T-cell (primary cell): ENCODE measurements around the gene SMIM7. TPM values are rescaled to one million over a fixed set of nuclear protein-coding genes. Genes with fewer than 3 reads are reported as not detected.
A peak's percentile ranks its signal among the peaks of the same experiment; 100 is the strongest.

Source experiments
- ATAC-seq, 4 experiments: fragments of 200-7000 bp in 3 of 4; fragments of 150-1000 bp in 1 of 4; cut with Tn5 transposase; replicated peaks in 1 of 4; 1 replicate in 3 of 4; 2 replicates in 1 of 4; pipeline ENCODE4 v1.10.0; 2021; ENCODE audit warnings: moderate library complexity in 3 of 4, mild to moderate bottlenecking in 2 of 4, moderate number of reproducible peaks in 1 of 4
- CTCF ChIA-PET, 2 donors: fragments of 300-600 bp; sonication (Branson Sonifier 250); formaldehyde crosslinking; loops; one replicate each; lab custom pipeline; 2022; ENCODE audit warnings: antibody characterized with exemption in 2 of 2; lab: Charles Lee
- POLR2A ChIA-PET, 2 donors: fragments of 300-600 bp; sonication (Branson Sonifier 250); formaldehyde crosslinking; loops; one replicate each; lab custom pipeline; 2022; ENCODE audit warnings: antibody characterized with exemption in 2 of 2; lab: Charles Lee
- DNase-seq, 35 experiments: peaks; one replicate each; pipeline versions ENCODE4 v3.0.0 to v3.0.0-alpha.2; 2013 to 2023
- H3K27ac ChIP-seq: one replicate; pipeline ENCODE4 v1.5.1; 2013; ENCODE audit warnings: low read length
- H3K27me3 ChIP-seq, 2 experiments: replicated peaks in 1 of 2; 1 replicate in 1 of 2; 2 replicates in 1 of 2; pipeline versions ENCODE4 v1.6.1 to v1.7.0; 2013; ENCODE audit warnings: low read length in 1 of 2, mixed read lengths in 1 of 2; ENCODE audit not compliant: control insufficient read depth in 2 of 2, insufficient read depth in 2 of 2; ENCODE audit errors: extremely low read depth in 1 of 2
- H3K36me3 ChIP-seq, 2 donors: 1 replicate in 1 of 2; 2 replicates in 1 of 2; pipeline versions ENCODE4 v1.6.1 to v1.7.0; 2013; ENCODE audit warnings: low read length in 1 of 2; ENCODE audit not compliant: control insufficient read depth in 2 of 2, insufficient read depth in 1 of 2; ENCODE audit errors: extremely low read depth in 1 of 2
- H3K4me1 ChIP-seq, 2 experiments: 1 replicate in 1 of 2; 2 replicates in 1 of 2; pipeline versions ENCODE4 v1.6.1 to v1.7.0; 2013; ENCODE audit warnings: low read length in 2 of 2, mixed read lengths in 1 of 2; ENCODE audit not compliant: insufficient read depth in 2 of 2, control insufficient read depth in 1 of 2; ENCODE audit errors: extremely low read depth in 1 of 2
- H3K4me3 ChIP-seq, 2 donors: 1 replicate in 1 of 2; 2 replicates in 1 of 2; pipeline versions ENCODE4 v1.5.1 to v1.7.0; 2013; ENCODE audit warnings: mild to moderate bottlenecking in 2 of 2, low read length in 1 of 2, moderate library complexity in 1 of 2; ENCODE audit not compliant: control insufficient read depth in 1 of 2; ENCODE audit errors: extremely low read depth in 1 of 2
- H3K9me3 ChIP-seq: 2 replicates; pipeline ENCODE4 v1.7.0; 2013
- H3K27ac Mint-ChIP-seq, 2 donors: one replicate each; pipeline ENCODE4 v1.8.0; 2020 to 2021; ENCODE audit warnings: mild to moderate bottlenecking in 2 of 2, mixed read lengths in 2 of 2
- H3K27me3 Mint-ChIP-seq, 2 donors: one replicate each; pipeline ENCODE4 v1.8.0; 2021 to 2022; ENCODE audit warnings: mixed read lengths in 2 of 2
- H3K36me3 Mint-ChIP-seq: one replicate; pipeline ENCODE4 v1.8.0; 2021; ENCODE audit warnings: mixed read lengths
- H3K4me1 Mint-ChIP-seq, 3 donors: one replicate each; pipeline ENCODE4 v1.8.0; 2020 to 2022; ENCODE audit warnings: mixed read lengths in 3 of 3, mild to moderate bottlenecking in 1 of 3
- H3K4me3 Mint-ChIP-seq, 3 donors: one replicate each; pipeline ENCODE4 v1.8.0; 2020 to 2022; ENCODE audit warnings: mild to moderate bottlenecking in 3 of 3, mixed read lengths in 3 of 3, moderate library complexity in 3 of 3
- H3K9me3 Mint-ChIP-seq, 3 donors: one replicate each; pipeline ENCODE4 v1.8.0; 2020 to 2022; ENCODE audit warnings: mixed read lengths in 3 of 3
- WGBS: methylation state at CpG from one replicate; pipeline ENCODE4 v1.1.5; 2013; ENCODE audit warnings: missing lambda C conversion rate; ENCODE audit not compliant: insufficient coverage; 5-methylcytosine and 5-hydroxymethylcytosine counted together
- total RNA-seq, 35 experiments: library from RNA in 6 of 35; stranded (reverse) in 6 of 35; fragments of 120-200 nt in 1 of 35; gene quantifications; one replicate each; pipeline versions ENCODE4 v1.2.1 to v1.2.4 and lab custom pipeline; 2013 to 2026

The SMIM7 gene
- total RNA-seq, 5 donors from 2014 or later (not counting 1 experiment from before 2014, with no cell fraction given) = 56.7 to 77.6 (median 73.1) TPM

DNA sequence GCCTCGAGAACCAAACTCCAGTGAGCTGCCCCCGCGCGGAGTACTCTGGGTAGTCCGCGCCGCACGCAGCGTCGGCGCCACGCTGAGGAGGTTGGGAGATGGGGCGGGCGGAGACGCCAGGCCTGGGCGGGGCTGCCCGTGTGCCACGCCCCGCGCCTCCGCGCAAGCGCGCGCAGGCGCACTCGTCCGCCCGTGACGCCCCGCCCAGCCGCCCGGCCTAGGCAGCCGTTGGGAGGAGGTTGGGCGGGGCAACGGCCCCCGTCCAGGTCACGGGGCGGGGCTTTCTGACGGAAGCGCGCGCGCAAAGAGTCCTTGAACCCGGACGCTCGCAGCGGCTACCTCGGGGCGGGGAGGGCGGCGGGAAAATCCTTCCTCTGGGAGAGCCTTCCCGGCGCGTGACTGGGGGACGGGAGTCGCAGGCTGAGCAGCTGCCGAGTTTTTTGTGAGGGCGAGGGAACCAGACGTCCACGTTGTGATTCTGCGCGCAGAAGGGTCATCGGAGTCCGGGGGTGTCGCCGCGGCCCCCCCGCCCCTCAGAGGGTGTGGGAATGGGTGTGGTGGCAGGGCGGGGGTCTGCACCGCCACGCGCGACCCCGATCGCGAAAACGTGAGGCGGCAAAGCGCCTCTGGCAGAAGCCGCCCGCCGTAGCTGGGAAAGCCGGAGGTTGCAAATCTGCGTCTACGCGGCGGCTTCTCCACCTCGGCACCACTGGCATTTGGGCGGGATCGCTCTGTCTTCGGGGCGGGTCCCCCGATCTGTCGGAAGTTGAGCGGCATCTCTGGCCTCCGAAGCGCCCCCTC is 31.6 kb downstream of the SMIM7 start, which contains the start of gene MED26:
Gene MED26, minus strand, starts transcription at position 22 of the 801 bp plus-strand sequence. CDS start 261 bp downstream, outside the sequence.
- no peaks in the 10 kb centered on the region for H3K27me3 ChIP-seq
- DNase-seq = peak; percentile 87 to 98 (median 93)
- no peaks in the 10 kb centered on the region for H3K9me3 ChIP-seq
- H3K9me3 Mint-ChIP-seq = no peaks in the 10 kb centered on the region
- POLR2A ChIA-PET = interaction anchor here (0.5 to 2.8 kb wide), 5 partner anchors 37 to 133 kb away, joined by 3 to 13 read pairs (median 4); no protein-coding TSS in a partner anchor
- ATAC-seq = peak; percentile 90 to 94 (median 92)
- H3K27ac ChIP-seq = peak within 1 kb of the TSS; percentile 89
- peaks cover 11% of the 10 kb centered on the region for H3K36me3 Mint-ChIP-seq
- H3K4me1 ChIP-seq = peaks cover 15 to 38% of the 10 kb centered on the region in 2 experiments
- no peaks in the 10 kb centered on the region for H3K27me3 Mint-ChIP-seq
- H3K4me3 ChIP-seq = peak within 1 kb of the TSS; percentile 91 to 95
- WGBS = 0% methylated on average over 78 of the region's 98 CpGs
- peaks cover 44 to 51% (median 46%) of the 10 kb centered on the region in 3 donors for H3K4me1 Mint-ChIP-seq
- CTCF ChIA-PET = interaction anchor here in 1 of 2 donors (0.5 to 1.3 kb wide), 3 partner anchors 62 to 570 kb away, joined by 3 to 9 read pairs (median 5); no protein-coding TSS in a partner anchor
- H3K36me3 ChIP-seq = peaks cover 14 to 34% of the 10 kb centered on the region in 2 donors
- peak within 1 kb of the TSS; percentile 98 for H3K27ac Mint-ChIP-seq
- H3K4me3 Mint-ChIP-seq = peak within 1 kb of the TSS; percentile 97 to 99 (median 98)

DNA sequence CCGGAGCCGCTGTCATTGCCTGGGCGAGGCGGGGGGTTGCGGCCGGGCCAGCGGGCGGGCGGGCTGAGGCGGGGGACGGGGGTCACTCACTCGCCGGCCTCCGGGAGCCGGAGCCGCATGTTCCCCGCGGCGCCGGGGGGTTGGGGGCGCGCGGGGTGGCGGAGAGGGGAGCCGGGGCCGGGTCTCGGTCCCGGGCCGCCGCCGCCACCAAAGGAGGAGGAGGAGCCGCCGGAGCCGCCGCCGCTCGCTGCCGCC is 32.1 kb downstream of the SMIM7 start:
- peak in 1 of 35 experiments; percentile 3 for DNase-seq
- 0% methylated on average over 36 of the region's 38 CpGs for WGBS
- H3K36me3 ChIP-seq = peaks cover 11 to 34% of the 10 kb centered on the region in 2 donors
- H3K4me3 ChIP-seq = peak overlapping the region; percentile 67 to 91
- no peak overlapping the region for H3K27ac ChIP-seq
- ChIA-PET POLR2A (interaction anchor here (0.5 to 2.8 kb wide), 4 partner anchors 37 to 44 kb away, joined by 3 to 13 read pairs (median 7); no protein-coding TSS in a partner anchor), CTCF (interaction anchor here (0.6 kb wide), 2 partner anchors 261 to 532 kb away, joined by 3 to 5 read pairs; no protein-coding TSS in a partner anchor)
- Mint-ChIP-seq H3K4me1 (peaks cover 47 to 54% (median 52%) of the 10 kb centered on the region in 3 donors), H3K36me3 (peaks cover 11% of the 10 kb centered on the region), H3K27me3 (no peaks in the 10 kb centered on the region), H3K4me3 (peak overlapping the region; percentile 85 to 97 (median 90)), H3K27ac (no peak overlapping the region), H3K9me3 (no peaks in the 10 kb centered on the region)
- peaks cover 15 to 39% of the 10 kb centered on the region in 2 experiments for H3K4me1 ChIP-seq
- H3K9me3 ChIP-seq = no peaks in the 10 kb centered on the region
- H3K27me3 ChIP-seq = no peaks in the 10 kb centered on the region
- ATAC-seq = peak in 1 of 4 experiments; percentile 0

DNA sequence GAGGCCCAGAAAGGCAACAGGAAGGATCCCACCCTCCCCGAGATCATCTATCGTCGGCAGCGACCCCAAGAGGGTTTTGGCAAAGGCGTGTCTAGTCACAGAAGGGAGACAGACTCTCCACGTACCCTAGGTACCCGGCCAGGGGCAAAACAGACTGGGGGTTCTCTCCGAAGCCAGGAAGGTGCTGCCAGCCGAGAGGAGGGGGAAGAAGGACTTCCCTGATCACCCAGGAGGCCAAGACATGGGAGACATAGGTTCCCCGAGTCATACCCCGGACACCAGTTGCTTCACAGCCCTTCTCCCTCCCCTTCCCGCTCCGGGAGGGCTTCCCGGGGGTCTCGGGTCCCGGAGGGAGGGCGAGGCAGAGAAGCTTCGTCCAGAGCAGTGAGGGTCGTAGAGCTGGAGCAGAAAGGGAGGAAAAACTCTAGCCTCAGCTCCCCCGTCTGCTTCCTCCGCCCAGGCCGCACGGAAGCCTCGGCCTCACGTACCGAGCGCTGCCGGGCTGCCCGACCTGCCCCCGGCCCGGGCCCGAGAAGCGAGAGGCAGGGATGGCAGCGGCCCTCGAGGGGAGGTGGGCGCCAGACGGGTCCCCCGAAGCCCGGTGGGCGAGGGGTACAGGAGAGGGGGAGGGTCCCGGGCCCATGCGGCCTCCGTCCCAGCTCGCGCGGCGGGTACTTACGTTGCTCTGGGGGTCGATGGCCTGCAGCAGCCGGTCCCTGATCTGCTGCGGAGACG is 32.6 kb downstream of the SMIM7 start:
- ChIA-PET POLR2A (interaction anchor here (0.5 to 2.8 kb wide), 3 partner anchors 40 to 44 kb away, joined by 4 to 13 read pairs (median 10); no protein-coding TSS in a partner anchor), CTCF (interaction anchor here (0.6 to 1.3 kb wide), 3 partner anchors 43 to 531 kb away, joined by 3 to 5 read pairs (median 5); no protein-coding TSS in a partner anchor)
- H3K4me3 ChIP-seq = peak overlapping the region; percentile 67 to 91
- no peaks in the 10 kb centered on the region for H3K9me3 ChIP-seq
- H3K36me3 ChIP-seq = peaks cover 6 to 32% of the 10 kb centered on the region in 2 donors
- H3K4me1 ChIP-seq = peaks cover 15 to 44% of the 10 kb centered on the region in 2 experiments
- H3K4me1 Mint-ChIP-seq = peaks cover 52 to 58% (median 56%) of the 10 kb centered on the region in 3 donors
- H3K27ac Mint-ChIP-seq = peak overlapping the region; percentile 72 to 78
- peak overlapping the region; percentile 85 to 97 (median 90) for H3K4me3 Mint-ChIP-seq
- WGBS = under 1% methylated on average over 38 of the region's 52 CpGs
- H3K27me3 Mint-ChIP-seq = no peaks in the 10 kb centered on the region
- no peak for ATAC-seq
- H3K9me3 Mint-ChIP-seq = no peaks in the 10 kb centered on the region
- peaks cover 11% of the 10 kb centered on the region for H3K36me3 Mint-ChIP-seq
- no peaks in the 10 kb centered on the region for H3K27me3 ChIP-seq
- DNase-seq = peak in 18 of 35 experiments; percentile 2 to 31 (median 9)
- peak overlapping the region; percentile 28 for H3K27ac ChIP-seq

DNA sequence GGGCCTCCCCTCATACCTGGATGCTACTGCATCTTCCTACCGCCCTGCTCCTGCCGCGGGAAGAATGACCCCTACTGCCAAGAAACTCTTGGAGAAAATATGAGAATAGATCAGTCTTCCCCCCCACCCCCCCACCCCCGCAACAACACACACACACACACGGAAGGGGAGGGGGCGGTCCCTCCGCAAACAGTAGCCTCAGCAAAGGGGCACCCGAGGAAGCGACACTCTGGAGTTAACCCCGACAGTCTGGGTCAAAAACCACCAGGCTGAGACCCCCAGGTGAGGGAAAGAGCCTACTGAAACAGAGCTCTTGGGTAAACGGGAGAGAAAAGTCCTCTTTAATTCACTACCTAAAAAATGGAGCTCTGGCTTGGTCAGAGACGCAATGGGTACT is 33.1 kb downstream of the SMIM7 start:
- peaks cover 11% of the 10 kb centered on the region for H3K36me3 Mint-ChIP-seq
- H3K27me3 Mint-ChIP-seq = no peaks in the 10 kb centered on the region
- POLR2A ChIA-PET = interaction anchor here in 1 of 2 donors (2.8 kb wide), 1 partner anchor 42 kb away, joined by 10 read pairs; no protein-coding TSS in a partner anchor
- Histone ChIP-seq H3K36me3 (peaks cover 6 to 32% of the 10 kb centered on the region in 2 donors), H3K4me1 (peaks cover 15 to 45% of the 10 kb centered on the region in 2 experiments), H3K27me3 (no peaks in the 10 kb centered on the region), H3K27ac (peak overlapping the region; percentile 28), H3K4me3 (peak overlapping the region; percentile 67 to 91), H3K9me3 (no peaks in the 10 kb centered on the region)
- CTCF ChIA-PET = interaction anchor here in 1 of 2 donors (1.3 kb wide), 1 partner anchor 43 kb away, joined by 5 read pairs; no protein-coding TSS in a partner anchor
- peaks cover 57 to 61% (median 58%) of the 10 kb centered on the region in 3 donors for H3K4me1 Mint-ChIP-seq
- DNase-seq (no peak), ATAC-seq (no peak)
- no peaks in the 10 kb centered on the region for H3K9me3 Mint-ChIP-seq
- WGBS = no CpG with 5 or more reads among the region's 12 CpGs
- H3K27ac Mint-ChIP-seq = peak overlapping the region; percentile 72 to 78
- peak overlapping the region; percentile 85 to 97 (median 90) for H3K4me3 Mint-ChIP-seq

DNA sequence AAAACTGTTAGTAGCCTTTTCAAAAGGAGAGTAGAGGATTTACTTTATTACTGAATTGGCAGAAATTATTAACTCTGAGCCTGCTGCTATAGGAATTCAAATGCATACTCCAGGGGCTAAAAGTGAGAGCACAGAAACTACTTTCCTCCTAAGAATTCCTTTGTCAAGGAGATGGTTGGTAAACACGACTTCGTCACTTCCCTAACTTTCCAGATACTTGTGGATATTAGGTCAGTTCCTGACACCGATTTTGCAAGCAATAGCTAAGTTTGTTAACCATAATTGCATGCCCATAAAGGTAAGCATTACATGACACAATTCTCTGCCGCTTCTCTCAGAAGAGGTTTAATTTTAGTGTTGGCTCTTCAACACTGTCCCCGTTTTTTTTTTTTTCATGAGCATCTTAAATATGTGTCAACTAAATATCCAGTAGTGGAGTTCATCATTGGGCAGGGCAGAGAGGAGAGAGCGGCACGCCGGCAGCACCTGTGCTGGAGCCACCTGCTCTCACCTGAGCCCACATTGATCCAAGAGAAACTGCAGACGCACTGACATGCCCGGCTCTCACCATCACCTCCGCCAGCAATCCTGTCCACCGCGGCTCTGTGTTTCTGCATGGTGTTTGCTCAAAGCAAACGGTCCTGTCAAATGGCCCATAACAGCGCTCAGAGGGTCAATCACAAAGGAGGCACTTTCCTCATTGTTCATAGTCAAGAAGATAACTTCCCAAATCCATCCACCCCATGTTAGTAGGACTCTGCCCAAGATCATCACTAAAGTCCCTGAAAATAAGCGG is 34.6 kb downstream of the SMIM7 start:
- ATAC-seq (no peak), DNase-seq (no peak)
- peaks cover 15 to 52% of the 10 kb centered on the region in 2 experiments for H3K4me1 ChIP-seq
- 96% methylated on average over 9 of the region's 16 CpGs for WGBS
- no peak overlapping the region for H3K4me3 ChIP-seq
- H3K36me3 Mint-ChIP-seq = peaks cover 4% of the 10 kb centered on the region
- H3K9me3 ChIP-seq = no peaks in the 10 kb centered on the region
- peaks cover 72 to 74% (median 72%) of the 10 kb centered on the region in 3 donors for H3K4me1 Mint-ChIP-seq
- no peaks in the 10 kb centered on the region for H3K9me3 Mint-ChIP-seq
- H3K27ac Mint-ChIP-seq = peak overlapping the region; percentile 25 to 29
- no peak overlapping the region for H3K27ac ChIP-seq
- H3K27me3 ChIP-seq = no peaks in the 10 kb centered on the region
- no peaks in the 10 kb centered on the region for H3K27me3 Mint-ChIP-seq
- H3K4me3 Mint-ChIP-seq = peak overlapping the region; percentile 85 to 97 (median 90)
- CTCF ChIA-PET = no interaction called here
- POLR2A ChIA-PET = no interaction called here
- peaks cover 6 to 25% of the 10 kb centered on the region in 2 donors for H3K36me3 ChIP-seq
